Bronchial epithelial cell (primary cell): ENCODE results near the gene MAGI2. TPM values are rescaled to one million over a fixed set of nuclear protein-coding genes. Genes with fewer than 3 reads are reported as not detected.

Source experiments
- DNase-seq: peaks from one replicate; pipeline ENCODE4 v3.0.0-alpha.2; 2010; ENCODE audit warnings: low read depth
- FAIRE-seq: peaks from 2 replicates; lab custom pipeline; 2011; peaks lifted over from hg19 to GRCh38; lab: Jason Lieb, UNC
- H3K27me3 ChIP-seq: 2 replicates; pipeline ENCODE4 v1.5.1; 2011; ENCODE audit warnings: low read length; ENCODE audit not compliant: control insufficient read depth, insufficient read depth
- H3K36me3 ChIP-seq: 2 replicates; pipeline ENCODE4 v1.5.1; 2011; ENCODE audit warnings: low read length; ENCODE audit not compliant: control insufficient read depth, insufficient read depth
- H3K4me3 ChIP-seq: 2 replicates; pipeline ENCODE4 v1.5.1; 2011; ENCODE audit warnings: mild to moderate bottlenecking, low read depth, low read length, control low read depth
- CTCF ChIP-seq: IDR thresholded peaks from 2 replicates; pipeline ENCODE4 v1.5.1; 2011; ENCODE audit warnings: mild to moderate bottlenecking, moderate library complexity, low read length, control low read depth, inconsistent platforms; ENCODE audit not compliant: insufficient read depth, severe bottlenecking
- total RNA-seq: library from RNA; depleted of rRNA; stranded (reverse); fragments of >200 nt; gene quantifications from 2 replicates; pipeline ENCODE4 v1.2.1, GENCODE V29; 2014

MAGI2 gene
- total RNA-seq, 1 donor from 2014 or later = 2.6 TPM

GRCh38 chr7:79137942-79138341 lies 315.5 kb downstream of the MAGI2 start:
- TF ChIP-seq CTCF = no peak
- no peak for DNase-seq
- no peak for FAIRE-seq
- Histone ChIP-seq H3K27me3 (no peaks in the 10 kb centered on the region), H3K4me3 (no peak overlapping the region), H3K36me3 (no peaks in the 10 kb centered on the region)

- Histone ChIP-seq H3K36me3 (no peaks in the 10 kb centered on the region), H3K27me3 (no peaks in the 10 kb centered on the region), H3K4me3 (no peak overlapping the region)
- no peak for TF ChIP-seq CTCF
- FAIRE-seq (no peak), DNase-seq (no peak)
Measured at GRCh38 chr7:79132844-79133451, 320.5 kb downstream of the MAGI2 start.

- no peak for TF ChIP-seq CTCF
- H3K27me3 ChIP-seq = no peaks in the 10 kb centered on the region
- no peak for FAIRE-seq
- no peaks in the 10 kb centered on the region for H3K36me3 ChIP-seq
- no peak overlapping the region for H3K4me3 ChIP-seq
- DNase-seq = no peak
Measured at GRCh38 chr7:79130715-79131114, 322.8 kb downstream of the MAGI2 start.

- Histone ChIP-seq H3K36me3 (no peaks in the 10 kb centered on the region), H3K27me3 (no peaks in the 10 kb centered on the region), H3K4me3 (no peak overlapping the region)
- TF ChIP-seq CTCF = no peak
- no peak for DNase-seq
- FAIRE-seq = no peak
Measured at GRCh38 chr7:79124331-79124730, 329.1 kb downstream of the MAGI2 start.

- Histone ChIP-seq H3K4me3 (no peak overlapping the region), H3K27me3 (no peaks in the 10 kb centered on the region), H3K36me3 (no peaks in the 10 kb centered on the region)
- no peak for TF ChIP-seq CTCF
- FAIRE-seq (no peak), DNase-seq (peak; percentile 5)
Measured at GRCh38 chr7:79118143-79118542, 335.3 kb downstream of the MAGI2 start.

DNA sequence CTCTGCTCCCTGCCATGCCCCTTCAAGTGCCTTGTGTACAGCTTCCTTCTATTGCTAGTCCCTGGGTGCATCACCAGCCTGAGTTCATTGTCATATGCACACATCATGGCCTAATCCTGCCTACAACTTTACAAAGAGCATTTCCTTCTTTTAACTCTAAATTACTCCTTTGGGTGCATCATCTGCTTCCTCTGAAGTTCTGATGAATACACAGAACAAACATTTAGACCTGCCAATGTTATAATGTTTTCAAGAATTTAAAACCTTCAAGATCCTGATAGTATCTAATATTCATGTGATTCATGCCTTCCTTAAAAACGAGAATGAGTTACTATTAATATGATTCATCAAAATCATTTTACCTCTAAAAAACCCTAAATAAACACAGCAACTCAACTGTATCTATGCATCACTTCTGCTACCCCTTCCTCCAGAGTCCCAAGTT lies 357.1 kb downstream of the MAGI2 start:
- no peak overlapping the region for H3K4me3 ChIP-seq
- DNase-seq (peak; percentile 17), FAIRE-seq (no peak)
- H3K36me3 ChIP-seq = no peaks in the 10 kb centered on the region
- H3K27me3 ChIP-seq = no peaks in the 10 kb centered on the region
- no peak for TF ChIP-seq CTCF
